GM12865 (cell line): ENCODE measurements around the gene CA12.

Experiments
- DNase-seq: peaks from one replicate; pipeline ENCODE4 v3.0.0; 2010; ENCODE audit warnings: low read depth
- H3K4me3 ChIP-seq: 2 replicates; pipeline ENCODE4 v1.5.1; 2011; ENCODE audit warnings: mild to moderate bottlenecking, low read depth, low read length, control low read depth
- TF ChIP-seq, protein P1 (sequence below): IDR thresholded peaks from 2 replicates; pipeline ENCODE4 v1.5.1; 2011; ENCODE audit warnings: low read length, control low read depth, low read depth, inconsistent platforms; ENCODE audit not compliant: insufficient read depth; ENCODE audit errors: missing control alignments

Gene CA12

DNA sequence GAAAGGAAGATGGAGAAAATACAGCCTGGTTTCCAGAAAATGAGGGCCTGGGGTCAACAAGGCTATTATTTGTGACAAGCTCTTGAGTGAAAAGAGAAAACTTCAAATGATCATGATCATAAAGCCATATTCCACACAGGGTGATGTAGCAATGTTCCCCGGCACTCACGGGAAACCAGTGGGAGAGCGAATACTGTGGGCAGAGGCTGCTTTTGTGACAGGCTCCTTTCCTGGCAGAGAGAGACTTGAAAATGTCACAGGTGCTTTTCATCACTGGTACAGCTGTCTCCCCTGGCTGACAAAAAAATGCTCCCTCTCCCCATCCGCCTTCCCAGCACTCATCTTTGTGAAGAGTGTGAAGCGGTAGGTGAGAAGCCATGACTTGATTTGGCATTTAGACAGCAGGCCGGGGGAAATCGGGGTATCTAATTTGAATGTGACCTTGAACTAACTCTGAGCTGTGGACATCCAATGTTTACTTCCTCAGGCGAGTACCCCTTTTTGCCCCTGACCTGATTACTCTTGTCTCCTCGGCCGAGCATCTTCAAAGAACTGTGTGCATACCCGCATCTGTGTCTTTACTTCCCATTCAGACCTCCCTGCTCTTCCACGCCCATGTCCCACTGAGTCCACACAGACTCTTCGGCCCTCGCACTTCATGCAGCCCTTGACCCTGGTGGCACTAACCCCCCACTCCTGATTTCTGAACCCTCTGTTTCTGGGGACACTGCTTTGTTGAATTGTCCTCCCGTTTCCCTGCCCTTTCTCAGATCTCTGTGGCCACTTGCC is 23.2 kb downstream of the CA12 start:
- TF ChIP-seq, protein P1, sequence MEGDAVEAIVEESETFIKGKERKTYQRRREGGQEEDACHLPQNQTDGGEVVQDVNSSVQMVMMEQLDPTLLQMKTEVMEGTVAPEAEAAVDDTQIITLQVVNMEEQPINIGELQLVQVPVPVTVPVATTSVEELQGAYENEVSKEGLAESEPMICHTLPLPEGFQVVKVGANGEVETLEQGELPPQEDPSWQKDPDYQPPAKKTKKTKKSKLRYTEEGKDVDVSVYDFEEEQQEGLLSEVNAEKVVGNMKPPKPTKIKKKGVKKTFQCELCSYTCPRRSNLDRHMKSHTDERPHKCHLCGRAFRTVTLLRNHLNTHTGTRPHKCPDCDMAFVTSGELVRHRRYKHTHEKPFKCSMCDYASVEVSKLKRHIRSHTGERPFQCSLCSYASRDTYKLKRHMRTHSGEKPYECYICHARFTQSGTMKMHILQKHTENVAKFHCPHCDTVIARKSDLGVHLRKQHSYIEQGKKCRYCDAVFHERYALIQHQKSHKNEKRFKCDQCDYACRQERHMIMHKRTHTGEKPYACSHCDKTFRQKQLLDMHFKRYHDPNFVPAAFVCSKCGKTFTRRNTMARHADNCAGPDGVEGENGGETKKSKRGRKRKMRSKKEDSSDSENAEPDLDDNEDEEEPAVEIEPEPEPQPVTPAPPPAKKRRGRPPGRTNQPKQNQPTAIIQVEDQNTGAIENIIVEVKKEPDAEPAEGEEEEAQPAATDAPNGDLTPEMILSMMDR = no peak
- DNase-seq = no peak
- H3K4me3 ChIP-seq = no peak overlapping the region

DNA sequence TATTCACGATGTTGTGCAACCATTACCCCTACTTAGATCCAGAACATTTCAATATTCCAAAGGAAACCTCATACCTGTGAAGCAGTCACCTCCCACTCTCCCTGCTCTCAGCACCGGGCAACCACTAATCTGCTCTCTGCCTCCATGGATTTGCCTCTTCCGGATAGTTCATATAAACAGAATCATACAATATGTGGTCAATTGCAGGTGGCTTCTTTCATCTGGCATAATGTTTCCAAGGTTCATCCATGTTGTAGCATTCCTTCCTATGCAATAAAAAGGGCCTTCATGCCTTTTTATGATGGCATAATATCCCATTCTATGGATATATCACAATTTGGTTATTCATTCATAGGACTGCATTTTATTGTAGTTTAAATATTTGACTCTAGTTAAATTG is 23.9 kb downstream of the CA12 start:
- H3K4me3 ChIP-seq = no peak overlapping the region
- TF ChIP-seq, protein P1 = no peak
- DNase-seq = no peak

DNA sequence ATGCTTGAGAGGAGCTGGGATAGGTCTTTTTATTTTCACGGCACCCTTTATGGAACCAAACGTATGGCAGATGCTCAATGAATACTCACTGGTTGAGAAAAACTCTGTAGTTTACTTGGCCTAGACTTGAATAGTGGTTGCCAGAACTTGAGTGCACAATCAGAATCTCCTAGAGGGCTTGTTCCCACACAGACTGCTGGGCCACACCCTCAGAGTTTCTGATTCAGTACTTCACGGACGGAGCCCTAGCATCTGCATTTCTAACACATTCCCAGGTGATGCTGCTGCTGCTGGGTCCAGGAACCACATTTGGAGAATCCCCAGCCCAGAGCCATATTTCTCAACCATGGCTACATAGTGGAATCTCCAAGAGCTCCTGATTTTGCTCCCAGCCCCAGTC is 24.6 kb downstream of the CA12 start:
- TF ChIP-seq, protein P1 = no peak
- DNase-seq = no peak
- no peak overlapping the region for H3K4me3 ChIP-seq

DNA sequence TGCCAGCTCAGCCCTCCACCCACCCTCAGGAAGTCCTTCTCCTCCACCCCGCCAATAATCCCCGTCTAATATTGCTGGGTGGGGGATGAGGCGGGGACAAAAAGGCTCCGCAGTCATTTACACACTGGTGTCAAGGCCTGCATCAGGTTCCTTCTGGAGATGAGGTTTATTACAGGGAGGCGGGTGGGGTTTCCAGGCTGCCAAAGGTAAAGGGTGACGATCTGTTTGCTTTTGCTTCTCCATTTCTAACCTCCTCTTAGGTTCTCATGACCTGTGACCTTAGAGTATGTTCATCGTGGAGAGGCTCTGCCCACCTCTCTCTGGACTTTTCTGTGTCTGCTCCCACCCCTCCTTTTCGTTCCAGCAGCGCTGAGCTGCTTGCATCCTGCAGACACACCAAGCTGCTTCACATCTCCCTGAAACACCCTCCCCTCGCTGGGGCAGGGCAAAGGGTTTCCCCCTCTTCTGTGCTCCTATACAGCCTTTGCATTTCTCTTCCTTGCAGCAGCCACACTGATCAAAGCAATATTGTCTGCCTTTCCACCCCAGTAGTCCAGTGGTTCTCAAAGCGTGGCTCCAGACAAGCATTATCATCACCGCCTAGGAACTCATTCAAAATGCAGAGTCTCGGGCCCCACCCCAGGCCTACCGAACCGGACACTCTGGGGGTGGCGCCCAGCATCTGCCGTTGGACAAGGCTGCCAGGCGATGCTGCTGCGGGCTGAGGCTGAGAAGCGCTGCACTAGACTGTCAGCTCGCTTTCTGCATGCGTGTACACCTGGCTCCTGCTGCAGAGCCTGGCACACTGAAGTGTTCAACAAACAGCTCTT is 26.6 kb downstream of the CA12 start:
- DNase-seq = no peak
- TF ChIP-seq, protein P1 = no peak
- no peak overlapping the region for H3K4me3 ChIP-seq

DNA sequence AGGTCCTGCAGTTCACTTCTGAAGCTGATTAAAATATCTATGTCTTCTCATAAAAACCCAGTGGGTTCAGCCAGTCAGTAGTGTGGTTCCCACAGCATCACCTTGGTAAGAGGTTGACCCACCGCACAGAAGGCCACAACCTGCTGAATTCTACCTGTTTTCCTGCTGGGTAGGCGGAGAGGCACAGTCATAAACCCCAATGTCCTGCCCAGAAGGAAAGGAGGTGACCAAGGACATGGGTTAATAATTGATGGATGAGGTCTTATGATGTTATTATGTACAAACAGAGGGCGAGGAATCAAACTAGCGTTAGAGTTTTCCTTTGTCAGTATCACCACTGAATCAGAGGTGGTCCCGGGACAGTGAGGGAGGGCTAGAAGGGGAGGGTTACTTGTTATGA is 27.8 kb downstream of the CA12 start:
- DNase-seq = no peak
- no peak overlapping the region for H3K4me3 ChIP-seq
- TF ChIP-seq, protein P1 = no peak

DNA sequence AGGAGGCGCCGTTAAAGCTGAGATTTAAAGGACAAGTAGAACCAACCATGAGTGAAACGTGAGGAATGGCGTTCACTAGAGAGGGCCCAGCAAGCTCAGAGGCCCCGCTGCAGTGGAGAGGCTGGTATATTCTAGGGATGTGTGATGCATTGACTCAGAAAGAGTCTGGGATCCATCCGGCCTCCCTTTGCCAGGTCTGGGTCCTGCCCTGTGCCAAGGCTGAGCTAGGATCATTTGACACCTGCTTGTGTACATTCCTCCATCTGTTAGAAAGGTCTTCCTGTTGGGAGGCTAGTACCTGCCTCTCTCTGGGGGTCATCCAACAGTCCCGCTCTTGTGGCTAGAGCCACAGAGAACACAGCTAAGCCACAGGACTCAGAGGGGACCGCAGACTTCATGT is 28.4 kb downstream of the CA12 start:
- no peak for DNase-seq
- H3K4me3 ChIP-seq = no peak overlapping the region
- TF ChIP-seq, protein P1 = no peak
